Left ventricle myocardium inferior (tissue), 1 donor: ENCODE results near the gene HEBP1. TPM values are rescaled to one million over a fixed set of nuclear protein-coding genes. Genes with fewer than 3 reads are reported as not detected.

Experiments used
- DNase-seq: peaks from one replicate; pipeline ENCODE4 v3.0.0-alpha.2; 2020
- H3K27ac ChIP-seq: fragments of 200-600 bp; replicated peaks from 2 replicates; pipeline ENCODE4 v1.8.0; 2021
- H3K27me3 ChIP-seq: fragments of 200-600 bp; 2 replicates; pipeline ENCODE4 v1.8.0; 2021; ENCODE audit warnings: low read depth
- H3K36me3 ChIP-seq: fragments of 200-600 bp; 2 replicates; pipeline ENCODE4 v1.8.0; 2021
- H3K4me1 ChIP-seq: fragments of 200-600 bp; 2 replicates; pipeline ENCODE4 v1.8.0; 2021
- H3K4me3 ChIP-seq: fragments of 200-600 bp; 2 replicates; pipeline ENCODE4 v1.8.0; 2021; ENCODE audit warnings: mild to moderate bottlenecking, moderate library complexity
- H3K9me3 ChIP-seq: fragments of 200-600 bp; replicated peaks from 2 replicates; pipeline ENCODE4 v1.8.0; 2021
- CTCF ChIP-seq: fragments of 200-600 bp; IDR thresholded peaks from 2 replicates; pipeline ENCODE4 v1.8.0; 2021; ENCODE audit warnings: antibody characterized with exemption, mild to moderate bottlenecking, borderline replicate concordance
- intact Hi-C: fragments of 100-400 bp; cut with micrococcal nuclease; formaldehyde crosslinking; loops from one replicate; pipeline ENCODE4 v1.11.0; 2022
- total RNA-seq: library from RNA; stranded (reverse); fragmentation: NEBNext Ultra II Directional; extraction: Animal tissue kit (Norgen Biotek cat#: 25700); gene quantifications from one replicate; pipeline ENCODE4 v1.2.1, GENCODE V29; 2021
- donor health status: DM: no; HTN: yes; CAD: no; lungs with severe emphysema.

HEBP1 gene
- total RNA-seq, 1 donor from 2014 or later = 65.4 TPM

DNA sequence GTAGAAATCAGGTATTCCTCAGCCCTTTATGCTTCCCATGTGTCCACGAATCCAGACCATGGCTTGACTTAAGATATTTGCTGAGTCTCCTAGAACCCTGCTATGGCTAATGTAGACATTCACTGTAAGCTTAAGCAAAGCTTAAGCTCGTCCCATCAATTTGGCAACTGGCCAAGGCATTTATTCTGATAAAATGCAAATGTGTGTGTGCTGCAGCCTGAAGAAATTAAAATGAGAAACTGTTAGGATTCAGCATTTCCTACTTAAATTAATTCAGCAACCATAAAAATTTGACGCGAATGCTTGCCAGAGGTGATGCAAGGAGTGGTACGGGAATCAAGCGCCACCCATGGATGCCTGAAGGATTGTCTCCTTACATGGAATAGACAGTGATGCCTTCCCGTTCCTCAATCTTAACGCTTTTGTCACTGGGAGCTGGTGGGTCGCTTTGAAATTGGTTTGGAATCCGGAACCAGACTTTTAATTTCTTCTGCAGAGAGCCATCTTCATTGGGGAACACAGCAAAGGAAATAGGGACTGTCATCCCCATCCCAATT lies 13.2 kb downstream of the HEBP1 start:
- Histone ChIP-seq H3K4me1 (peaks cover 19% of the 10 kb centered on the region), H3K4me3 (no peak overlapping the region), H3K9me3 (no peaks in the 10 kb centered on the region), H3K36me3 (peaks cover 63% of the 10 kb centered on the region), H3K27me3 (no peaks in the 10 kb centered on the region), H3K27ac (no peak overlapping the region)
- no peak for DNase-seq
- no peak for TF ChIP-seq CTCF
- intact Hi-C loops = no loop called here

GRCh38 chr12:12985817-12986408 lies 14.2 kb downstream of the HEBP1 start:
- H3K4me3 ChIP-seq = no peak overlapping the region
- DNase-seq = no peak
- no peaks in the 10 kb centered on the region for H3K9me3 ChIP-seq
- peaks cover 13% of the 10 kb centered on the region for H3K4me1 ChIP-seq
- intact Hi-C loops = no loop called here
- no peak overlapping the region for H3K27ac ChIP-seq
- peaks cover 69% of the 10 kb centered on the region for H3K36me3 ChIP-seq
- TF ChIP-seq CTCF = peak; percentile 48
- H3K27me3 ChIP-seq = no peaks in the 10 kb centered on the region

DNA sequence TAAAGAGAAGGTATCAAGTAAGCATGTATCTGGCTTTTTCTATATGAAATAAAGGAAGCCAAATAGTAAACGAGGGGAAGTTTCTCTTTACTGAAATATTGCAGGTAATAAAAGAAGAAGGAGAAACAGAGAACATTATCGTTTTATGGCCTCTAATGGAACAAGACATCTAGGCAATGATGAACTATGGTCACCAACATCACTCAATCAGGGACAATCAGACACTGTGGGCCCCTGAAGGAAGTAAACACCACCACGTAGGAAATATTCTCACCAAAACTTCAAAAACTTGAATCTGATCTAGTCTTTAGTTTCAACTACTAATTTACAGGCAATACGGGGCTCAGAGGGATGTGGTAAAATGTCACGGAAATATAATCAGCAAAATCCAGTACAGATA lies 15.9 kb downstream of the HEBP1 start:
- no peaks in the 10 kb centered on the region for H3K9me3 ChIP-seq
- H3K36me3 ChIP-seq = peaks cover 79% of the 10 kb centered on the region
- H3K27me3 ChIP-seq = no peaks in the 10 kb centered on the region
- intact Hi-C loops = loop anchor here (5.0 kb wide), 1 partner anchor 67 kb away; no protein-coding TSS in a partner anchor
- H3K4me1 ChIP-seq = peaks cover 22% of the 10 kb centered on the region
- no peak overlapping the region for H3K4me3 ChIP-seq
- TF ChIP-seq CTCF = no peak
- no peak overlapping the region for H3K27ac ChIP-seq
- no peak for DNase-seq

GRCh38 chr12:12983420-12984035 lies 16.5 kb downstream of the HEBP1 start:
- TF ChIP-seq CTCF = peak; percentile 73
- H3K9me3 ChIP-seq = no peaks in the 10 kb centered on the region
- intact Hi-C loops = loop anchor here (5.0 kb wide), 1 partner anchor 66 kb away; no protein-coding TSS in a partner anchor
- no peak overlapping the region for H3K27ac ChIP-seq
- H3K27me3 ChIP-seq = no peaks in the 10 kb centered on the region
- peaks cover 23% of the 10 kb centered on the region for H3K4me1 ChIP-seq
- DNase-seq = no peak
- H3K4me3 ChIP-seq = no peak overlapping the region
- H3K36me3 ChIP-seq = peaks cover 79% of the 10 kb centered on the region

- no peak for DNase-seq
- Histone ChIP-seq H3K27me3 (no peaks in the 10 kb centered on the region), H3K4me1 (peaks cover 23% of the 10 kb centered on the region), H3K4me3 (no peak overlapping the region), H3K27ac (no peak overlapping the region), H3K9me3 (no peaks in the 10 kb centered on the region), H3K36me3 (peaks cover 79% of the 10 kb centered on the region)
- intact Hi-C loops = loop anchor here (5.0 kb wide), 1 partner anchor 65 kb away; no protein-coding TSS in a partner anchor
- no peak for TF ChIP-seq CTCF
These were observed 17.7 kb downstream of the HEBP1 start for GRCh38 chr12:12982331-12982730.
